Right hindlimb (tissue), 1 donor: ENCODE results near the gene UNC13C.

ENCODE experiments used
- DNase-seq: peaks from one replicate; pipeline ENCODE4 v3.0.0-alpha.2; 2018

The UNC13C gene

GRCh38 chr15:54575586-54575985 is 597.3 kb downstream of the UNC13C start:
- DNase-seq: no peak

- DNase-seq: no peak
Measured at GRCh38 chr15:54576298-54576935, 598.2 kb downstream of the UNC13C start.

- DNase-seq: peak; percentile 21
Measured at GRCh38 chr15:54577476-54578250, 599.4 kb downstream of the UNC13C start.

GRCh38 chr15:54579855-54580254 is 601.6 kb downstream of the UNC13C start:
- DNase-seq: no peak

- DNase-seq: no peak
Measured at GRCh38 chr15:54580643-54581042, 602.4 kb downstream of the UNC13C start.

GRCh38 chr15:54582863-54583643 is 604.8 kb downstream of the UNC13C start:
- no peak for DNase-seq

GRCh38 chr15:54585063-54585462 is 606.8 kb downstream of the UNC13C start:
- DNase-seq: no peak

GRCh38 chr15:54594115-54594514 is 615.9 kb downstream of the UNC13C start:
- DNase-seq: no peak

- peak; percentile 13 for DNase-seq
Measured at GRCh38 chr15:54599386-54599785, 621.1 kb downstream of the UNC13C start.

- DNase-seq: no peak
Measured at GRCh38 chr15:54605043-54605442, 626.8 kb downstream of the UNC13C start.

- no peak for DNase-seq
Measured at GRCh38 chr15:54605556-54605955, 627.3 kb downstream of the UNC13C start.

- DNase-seq: no peak
Measured at GRCh38 chr15:54608876-54609835, 630.9 kb downstream of the UNC13C start.

- DNase-seq: no peak
Measured at GRCh38 chr15:54618120-54618519, 639.9 kb downstream of the UNC13C start.

- DNase-seq: no peak
Measured at GRCh38 chr15:54619180-54619579, 640.9 kb downstream of the UNC13C start.

GRCh38 chr15:54620916-54621315 is 642.7 kb downstream of the UNC13C start:
- no peak for DNase-seq

GRCh38 chr15:54636147-54636546 is 657.9 kb downstream of the UNC13C start:
- DNase-seq: no peak

GRCh38 chr15:54638666-54639065 is 660.4 kb downstream of the UNC13C start:
- DNase-seq: no peak

GRCh38 chr15:54640873-54641272 is 662.6 kb downstream of the UNC13C start:
- no peak for DNase-seq

- no peak for DNase-seq
Measured at GRCh38 chr15:54644796-54645195, 666.6 kb downstream of the UNC13C start.

GRCh38 chr15:54659646-54660045 is 681.4 kb downstream of the UNC13C start:
- no peak for DNase-seq

- no peak for DNase-seq
Measured at GRCh38 chr15:54660356-54660755, 682.1 kb downstream of the UNC13C start.

- no peak for DNase-seq
Measured at GRCh38 chr15:54675241-54675640, 697.0 kb downstream of the UNC13C start.

- no peak for DNase-seq
Measured at GRCh38 chr15:54681584-54681983, 703.3 kb downstream of the UNC13C start.
